OCI-LY7 (cell line): ENCODE measurements around the gene FGD5. TPM values are rescaled to one million over a fixed set of nuclear protein-coding genes. Genes with fewer than 3 reads are reported as not detected.

Source experiments
- BruUV-seq: library from RNA; stranded (reverse); fragments of 400-500 nt; replicated peaks from 2 replicates; lab custom pipeline; 2021; lab: Mats Ljungman, UMichigan
- CTCF ChIA-PET: fragments of 300-600 bp; sonication (Branson Sonifier 250); formaldehyde crosslinking; loops from one replicate; lab custom pipeline; 2022; ENCODE audit warnings: antibody characterized with exemption; ENCODE audit not compliant: unreplicated experiment; lab: Charles Lee
- POLR2A ChIA-PET: fragments of 300-600 bp; sonication (Branson Sonifier 250); formaldehyde crosslinking; loops from one replicate; lab custom pipeline; 2022; ENCODE audit warnings: antibody characterized with exemption; lab: Charles Lee
- DNase-seq: peaks from one replicate; pipeline ENCODE4 v3.0.0-alpha.2; 2015; ENCODE audit warnings: low spot score
- H2AFZ ChIP-seq: fragments of 200-600 bp; sonication (generic), shearing (Covaris generic); 2 replicates; pipeline ENCODE4 v1.6.1; 2014; ENCODE audit warnings: mild to moderate bottlenecking, antibody characterized with exemption, low read length, moderate library complexity
- H3K27ac ChIP-seq: fragments of 200-600 bp; sonication (generic); 2 replicates; pipeline ENCODE4 v1.5.1; 2014; ENCODE audit warnings: mixed run types, low read depth, mild to moderate bottlenecking, moderate library complexity, low read length, inconsistent platforms; ENCODE audit not compliant: poor library complexity, severe bottlenecking
- H3K36me3 ChIP-seq: fragments of 200-600 bp; sonication (generic); 2 replicates; pipeline ENCODE4 v1.6.1; 2014; ENCODE audit warnings: mild to moderate bottlenecking, antibody characterized with exemption, low read length, moderate library complexity, mixed read lengths; ENCODE audit not compliant: insufficient read depth
- H3K4me1 ChIP-seq: fragments of 200-600 bp; sonication (generic); 2 replicates; pipeline ENCODE4 v1.5.1; 2014; ENCODE audit warnings: mild to moderate bottlenecking, low read length; ENCODE audit not compliant: insufficient read depth, poor library complexity, severe bottlenecking
- H3K4me2 ChIP-seq: fragments of 200-600 bp; sonication (generic); 2 replicates; pipeline ENCODE4 v1.6.1; 2014; ENCODE audit warnings: mild to moderate bottlenecking, low read length
- H3K4me3 ChIP-seq: fragments of 200-600 bp; sonication (generic); 2 replicates; pipeline ENCODE4 v1.5.1; 2014; ENCODE audit warnings: mild to moderate bottlenecking, low read depth, low read length; ENCODE audit not compliant: poor library complexity, severe bottlenecking
- H3K79me2 ChIP-seq: fragments of 200-600 bp; sonication (generic); 2 replicates; pipeline ENCODE4 v1.6.1; 2016; ENCODE audit warnings: low read depth, mild to moderate bottlenecking, low read length, moderate library complexity, mixed read lengths; ENCODE audit not compliant: insufficient read depth
- H3K9me2 ChIP-seq: fragments of 200-600 bp; sonication (generic); 2 replicates; pipeline ENCODE4 v1.6.1; 2016; ENCODE audit warnings: mild to moderate bottlenecking, low read length, mixed read lengths; ENCODE audit not compliant: insufficient read depth
- H3K9me3 ChIP-seq: fragments of 200-600 bp; sonication (generic); 2 replicates; pipeline ENCODE4 v1.6.1; 2014; ENCODE audit warnings: mild to moderate bottlenecking, mixed run types, low read length, mixed read lengths
- H4K20me1 ChIP-seq: fragments of 200-600 bp; sonication (generic); 2 replicates; pipeline ENCODE4 v1.6.1; 2014; ENCODE audit warnings: mild to moderate bottlenecking, antibody characterized with exemption, low read length, moderate library complexity, mixed read lengths; ENCODE audit not compliant: insufficient read depth
- CTCF ChIP-seq: fragments of 200-600 bp; sonication (generic); conservative IDR thresholded peaks from 2 replicates; pipeline ENCODE4 v1.5.1; 2014; ENCODE audit warnings: mild to moderate bottlenecking, antibody characterized with exemption, low read length, moderate library complexity, mixed read lengths
- EZH2phosphoT487 ChIP-seq: fragments of 200-600 bp; sonication (generic); IDR thresholded peaks from 2 replicates; pipeline ENCODE4 v1.6.1; 2018; ENCODE audit warnings: low read depth, borderline replicate concordance, mild to moderate bottlenecking, mixed run types, antibody characterized with exemption, low read length, moderate library complexity, mixed read lengths
- intact Hi-C: fragments of 100-400 bp; cut with micrococcal nuclease; formaldehyde crosslinking; loops from one replicate; pipeline ENCODE4 v1.10.0; 2022; ENCODE audit not compliant: unreplicated experiment
- total RNA-seq, 2 experiments: library from RNA; depleted of rRNA in 1 of 2; stranded (reverse); fragments of >200 nt in 1 of 2; shearing (Covaris generic) in 1 of 2; gene quantifications; 2 replicates each; pipeline ENCODE4 v1.2.3, GENCODE V29; 2014 to 2022

The FGD5 gene
- total RNA-seq, 2 experiments from 2014 or later = 0.09 to 0.21 TPM

GRCh38 chr3:14810070-14810791, 8.5 kb upstream of the FGD5 start:
- TF ChIP-seq CTCF (no peak), EZH2phosphoT487 (no peak)
- no peak overlapping the region for H3K27ac ChIP-seq
- no peaks in the 10 kb centered on the region for H3K79me2 ChIP-seq
- no peaks in the 10 kb centered on the region for H3K36me3 ChIP-seq
- H4K20me1 ChIP-seq = no peaks in the 10 kb centered on the region
- H3K9me3 ChIP-seq = no peaks in the 10 kb centered on the region
- no peak for DNase-seq
- no TSS peak for BruUV-seq
- ChIA-PET POLR2A (no interaction called here), CTCF (no interaction called here)
- intact Hi-C loops = no loop called here
- no peak overlapping the region for H2AFZ ChIP-seq
- H3K9me2 ChIP-seq = no peaks in the 10 kb centered on the region
- H3K4me1 ChIP-seq = no peaks in the 10 kb centered on the region
- no peak overlapping the region for H3K4me2 ChIP-seq
- no peak overlapping the region for H3K4me3 ChIP-seq

DNA sequence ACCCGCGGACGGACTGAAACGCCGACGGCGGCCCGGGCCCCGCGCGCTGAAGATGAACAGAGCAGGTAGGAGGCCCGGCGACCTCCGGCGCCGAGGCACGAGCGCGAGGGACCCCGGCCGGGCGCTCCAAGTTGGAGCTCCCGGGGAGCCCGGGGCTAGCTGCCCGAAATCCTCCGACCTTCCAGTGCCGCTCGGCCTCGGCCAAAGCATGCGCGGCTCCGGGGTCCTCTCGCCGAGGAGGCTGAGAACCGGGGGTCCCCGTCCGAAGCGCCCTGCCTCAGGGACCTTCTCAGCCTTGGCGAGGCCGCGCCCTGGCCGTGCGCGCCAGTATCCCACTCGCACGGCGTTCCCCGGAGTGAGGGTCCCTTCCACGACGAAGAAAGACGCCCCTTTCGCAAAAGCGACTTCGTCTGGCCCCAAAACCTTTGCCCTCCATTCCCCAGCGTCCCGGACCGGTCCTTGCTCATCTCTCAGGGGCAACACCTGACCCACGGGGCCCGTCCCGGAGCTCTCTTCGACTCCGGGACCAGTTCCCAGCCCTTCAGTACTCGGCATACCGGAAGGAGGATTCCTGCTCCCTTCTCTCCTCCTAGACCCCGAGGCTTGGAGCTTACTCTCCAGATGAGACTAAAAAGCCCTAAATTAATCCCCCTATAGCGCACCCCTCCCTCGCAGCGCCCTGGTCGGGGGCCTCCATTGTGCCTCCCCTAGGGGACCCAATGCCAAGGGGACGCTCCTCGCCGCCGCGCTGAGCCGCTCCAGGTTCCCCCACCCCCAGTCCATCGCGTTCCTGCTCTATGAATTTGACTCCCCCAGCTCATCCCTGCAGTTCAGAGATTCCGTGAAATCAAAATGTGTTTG, 7.7 kb upstream of the FGD5 start:
- H3K9me2 ChIP-seq = no peaks in the 10 kb centered on the region
- H3K27ac ChIP-seq = no peak overlapping the region
- H3K79me2 ChIP-seq = no peaks in the 10 kb centered on the region
- ChIA-PET POLR2A (no interaction called here), CTCF (no interaction called here)
- no TSS peak for BruUV-seq
- no peaks in the 10 kb centered on the region for H4K20me1 ChIP-seq
- no peaks in the 10 kb centered on the region for H3K9me3 ChIP-seq
- TF ChIP-seq EZH2phosphoT487 = no peak
- no peak for TF ChIP-seq CTCF
- no peaks in the 10 kb centered on the region for H3K4me1 ChIP-seq
- no peaks in the 10 kb centered on the region for H3K36me3 ChIP-seq
- H2AFZ ChIP-seq = no peak overlapping the region
- H3K4me3 ChIP-seq = no peak overlapping the region
- no peak overlapping the region for H3K4me2 ChIP-seq
- DNase-seq = no peak
- intact Hi-C loops = no loop called here
